Esophagus muscularis mucosa (tissue), 4 donors: ENCODE measurements around the gene SRRM4.

Source experiments
- CTCF ChIP-seq, 3 experiments: fragments of 200-600 bp in 2 of 3; fragments of 450-650 bp in 1 of 3; sonication (generic) in 2 of 3; IDR thresholded peaks; one replicate each; pipeline ENCODE4 v1.5.1; 2017 to 2019; ENCODE audit warnings: antibody characterized with exemption in 3 of 3, mild to moderate bottlenecking in 2 of 3, moderate library complexity in 1 of 3
- EP300 ChIP-seq: sonication (generic); formaldehyde crosslinking; IDR thresholded peaks from one replicate; pipeline ENCODE4 v1.6.1; 2017; ENCODE audit warnings: antibody characterized with exemption
- POLR2A ChIP-seq: fragments of 450-650 bp; IDR thresholded peaks from one replicate; pipeline ENCODE4 v1.6.1; 2017; ENCODE audit warnings: antibody characterized with exemption, moderate library complexity, mild to moderate bottlenecking, low read depth

- no peak for TF ChIP-seq CTCF (IDR thresholded peaks at IDR 0.05)
- no peak for TF ChIP-seq POLR2A
- no peak for TF ChIP-seq EP300
These were observed 132.2 kb downstream of the SRRM4 start for GRCh38 chr12:119113496-119113986.
